ENCODE data around the gene DLX4.

DLX4 gene

DNA sequence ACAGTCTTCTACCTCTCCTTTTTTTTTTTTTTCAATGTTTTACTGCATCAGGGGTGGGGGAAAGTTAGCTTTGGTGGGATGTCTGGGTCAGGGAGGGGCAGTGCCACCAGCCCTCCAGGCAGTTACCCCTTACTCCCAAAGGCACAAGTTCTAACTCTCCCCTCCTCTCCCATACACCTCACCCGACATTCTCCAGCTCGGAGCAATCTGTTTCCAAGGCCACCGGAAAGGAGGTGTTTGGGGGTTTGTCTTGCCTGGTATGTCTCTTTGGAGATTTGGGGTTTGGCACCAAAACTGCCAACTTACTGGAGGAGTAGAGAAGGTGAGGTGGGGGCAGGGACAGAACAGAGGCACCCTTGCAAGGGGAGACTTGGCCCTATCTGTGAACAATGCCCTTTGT is 21.3 kb downstream of the DLX4 start:
- H3K27me3 ChIP-seq (ENCODE audit: insufficient read depth, low read depth): peaks cover 97% of the 10 kb centered on the region
- no peaks in the 10 kb centered on the region for H3K4me1 ChIP-seq (ENCODE audit: low read depth, poor library complexity, severe bottlenecking)
- no peaks in the 10 kb centered on the region for H4K20me1 ChIP-seq (ENCODE audit: insufficient read depth)
- H3K36me3 ChIP-seq (ENCODE audit: insufficient read depth): no peaks in the 10 kb centered on the region
- H3K9ac ChIP-seq: no peak overlapping the region
- H2AFZ ChIP-seq (ENCODE audit: low read depth): no peak overlapping the region
- no peak overlapping the region for H3K4me3 ChIP-seq (IDR thresholded peaks at IDR 0.05; ENCODE audit: insufficient read depth, low read depth, low read length)
- no peak overlapping the region for H3K4me2 ChIP-seq
- H3K27ac ChIP-seq: no peak overlapping the region
- H3K79me2 ChIP-seq (ENCODE audit: insufficient read depth, low read depth): no peaks in the 10 kb centered on the region
- TF ChIP-seq, protein P1, sequence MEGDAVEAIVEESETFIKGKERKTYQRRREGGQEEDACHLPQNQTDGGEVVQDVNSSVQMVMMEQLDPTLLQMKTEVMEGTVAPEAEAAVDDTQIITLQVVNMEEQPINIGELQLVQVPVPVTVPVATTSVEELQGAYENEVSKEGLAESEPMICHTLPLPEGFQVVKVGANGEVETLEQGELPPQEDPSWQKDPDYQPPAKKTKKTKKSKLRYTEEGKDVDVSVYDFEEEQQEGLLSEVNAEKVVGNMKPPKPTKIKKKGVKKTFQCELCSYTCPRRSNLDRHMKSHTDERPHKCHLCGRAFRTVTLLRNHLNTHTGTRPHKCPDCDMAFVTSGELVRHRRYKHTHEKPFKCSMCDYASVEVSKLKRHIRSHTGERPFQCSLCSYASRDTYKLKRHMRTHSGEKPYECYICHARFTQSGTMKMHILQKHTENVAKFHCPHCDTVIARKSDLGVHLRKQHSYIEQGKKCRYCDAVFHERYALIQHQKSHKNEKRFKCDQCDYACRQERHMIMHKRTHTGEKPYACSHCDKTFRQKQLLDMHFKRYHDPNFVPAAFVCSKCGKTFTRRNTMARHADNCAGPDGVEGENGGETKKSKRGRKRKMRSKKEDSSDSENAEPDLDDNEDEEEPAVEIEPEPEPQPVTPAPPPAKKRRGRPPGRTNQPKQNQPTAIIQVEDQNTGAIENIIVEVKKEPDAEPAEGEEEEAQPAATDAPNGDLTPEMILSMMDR (conservative IDR thresholded peaks at IDR 0.05; ENCODE audit: low read depth, low read length): no peak

DNA sequence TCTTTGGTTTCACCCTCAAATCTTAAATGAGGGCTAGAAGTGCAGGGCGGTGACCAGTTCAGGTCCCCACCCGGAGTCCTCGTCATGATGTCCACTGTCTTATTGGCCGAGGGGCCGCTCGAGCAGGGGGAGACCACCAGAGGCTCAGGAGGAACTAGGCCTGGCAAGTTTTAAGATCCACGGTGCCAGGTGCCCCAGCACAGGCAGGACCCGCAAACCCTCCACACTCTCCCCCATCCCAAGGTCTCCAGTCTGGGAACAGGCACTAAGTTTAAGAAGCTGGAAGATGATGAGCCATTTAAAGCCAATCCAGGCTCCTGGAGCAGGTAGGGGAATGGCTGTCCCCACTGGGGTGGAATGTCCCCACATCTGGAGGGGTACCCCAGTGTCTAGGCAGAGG is 21.9 kb downstream of the DLX4 start:
- no peaks in the 10 kb centered on the region for H3K79me2 ChIP-seq (ENCODE audit: insufficient read depth, low read depth)
- H2AFZ ChIP-seq (ENCODE audit: low read depth): no peak overlapping the region
- H3K36me3 ChIP-seq (ENCODE audit: insufficient read depth): no peaks in the 10 kb centered on the region
- TF ChIP-seq, protein P1 (conservative IDR thresholded peaks at IDR 0.05; ENCODE audit: low read depth, low read length): no peak
- H3K4me2 ChIP-seq: no peak overlapping the region
- no peak overlapping the region for H3K4me3 ChIP-seq (IDR thresholded peaks at IDR 0.05; ENCODE audit: insufficient read depth, low read depth, low read length)
- H3K27ac ChIP-seq: no peak overlapping the region
- H3K27me3 ChIP-seq (ENCODE audit: insufficient read depth, low read depth): peaks cover 97% of the 10 kb centered on the region
- no peaks in the 10 kb centered on the region for H3K4me1 ChIP-seq (ENCODE audit: low read depth, poor library complexity, severe bottlenecking)
- H4K20me1 ChIP-seq (ENCODE audit: insufficient read depth): no peaks in the 10 kb centered on the region
- no peak overlapping the region for H3K9ac ChIP-seq

DNA sequence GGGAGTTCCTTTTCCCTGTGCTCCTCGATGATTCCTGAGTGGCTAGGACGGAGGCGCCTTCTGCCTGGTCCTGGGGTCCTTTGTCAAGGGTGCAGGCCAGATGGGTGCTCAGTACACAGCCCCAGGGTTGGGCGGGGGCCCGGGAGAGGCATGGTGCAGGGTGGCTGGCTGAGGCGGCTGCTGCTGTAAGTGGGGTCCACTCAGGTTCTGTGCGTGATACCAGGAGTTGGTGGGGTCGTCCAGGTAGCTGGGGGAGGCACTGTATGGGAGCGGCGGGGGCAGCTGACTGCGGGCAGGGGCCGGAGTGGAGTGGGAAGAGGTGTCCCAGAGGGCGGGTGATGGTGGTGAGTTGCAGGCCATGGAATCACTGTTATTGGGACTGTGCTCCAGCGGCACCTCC is 22.4 kb downstream of the DLX4 start:
- H3K36me3 ChIP-seq (ENCODE audit: insufficient read depth): no peaks in the 10 kb centered on the region
- TF ChIP-seq, protein P1 (conservative IDR thresholded peaks at IDR 0.05; ENCODE audit: low read depth, low read length): no peak
- peaks cover 98% of the 10 kb centered on the region for H3K27me3 ChIP-seq (ENCODE audit: insufficient read depth, low read depth)
- no peak overlapping the region for H3K27ac ChIP-seq
- no peaks in the 10 kb centered on the region for H3K79me2 ChIP-seq (ENCODE audit: insufficient read depth, low read depth)
- no peak overlapping the region for H3K4me3 ChIP-seq (IDR thresholded peaks at IDR 0.05; ENCODE audit: insufficient read depth, low read depth, low read length)
- no peak overlapping the region for H3K4me2 ChIP-seq
- H2AFZ ChIP-seq (ENCODE audit: low read depth): no peak overlapping the region
- no peaks in the 10 kb centered on the region for H4K20me1 ChIP-seq (ENCODE audit: insufficient read depth)
- no peak overlapping the region for H3K9ac ChIP-seq
- H3K4me1 ChIP-seq (ENCODE audit: low read depth, poor library complexity, severe bottlenecking): peaks cover 1% of the 10 kb centered on the region

- TF ChIP-seq, protein P1 (conservative IDR thresholded peaks at IDR 0.05; ENCODE audit: low read depth, low read length): no peak
- Histone ChIP-seq H3K9ac (no peak overlapping the region), H3K27me3 (ENCODE audit: insufficient read depth, low read depth) (peaks cover 97% of the 10 kb centered on the region), H3K4me3 (IDR thresholded peaks at IDR 0.05; ENCODE audit: insufficient read depth, low read depth, low read length) (no peak overlapping the region), H3K4me2 (no peak overlapping the region), H3K79me2 (ENCODE audit: insufficient read depth, low read depth) (no peaks in the 10 kb centered on the region), H3K4me1 (ENCODE audit: low read depth, poor library complexity, severe bottlenecking) (peaks cover 11% of the 10 kb centered on the region), H2AFZ (ENCODE audit: low read depth) (no peak overlapping the region), H4K20me1 (ENCODE audit: insufficient read depth) (no peaks in the 10 kb centered on the region), H3K36me3 (ENCODE audit: insufficient read depth) (no peaks in the 10 kb centered on the region), H3K27ac (no peak overlapping the region)
Observed at GRCh38 chr17:49992191-49992932, 23.4 kb downstream of the DLX4 start.

Data from KMS-11 (cell line).